K562 (cell line): ENCODE results near the gene SNCB. TPM values are rescaled to one million over a fixed set of nuclear protein-coding genes. Genes with fewer than 3 reads are reported as not detected.

Experiments used
- ATAC-seq: fragments of 200-7000 bp; cut with Tn5 transposase; 3 replicates; pipeline ENCODE4 v1.9.1; 2020; ENCODE audit warnings: moderate library complexity
- BruUV-seq: library from RNA; stranded (reverse); fragments of 400-500 nt; replicated peaks from 2 replicates; lab custom pipeline; 2021; lab: Mats Ljungman, UMichigan
- CTCF ChIA-PET: fragments of 300-600 bp; formaldehyde crosslinking; extraction: SDS; loops from one replicate; lab custom pipeline; 2021; ENCODE audit warnings: low intra/inter-chr PET ratio; lab: Yijun Ruan, JAX
- POLR2A ChIA-PET: fragments of 300-600, 350-650 bp; sonication (Branson Sonifier 250); formaldehyde crosslinking; extraction: SDS; loops from one replicate; lab custom pipeline; 2021; ENCODE audit warnings: antibody characterized with exemption, inconsistent platforms; lab: Yijun Ruan, JAX
- DNase-seq, 4 experiments: peaks; one replicate each; pipeline versions ENCODE4 v3.0.0 to v3.0.0-alpha.2; 2011 to 2018; ENCODE audit warnings: low spot score in 3 of 4, mixed read lengths in 3 of 4; ENCODE audit errors: extremely low read depth in 1 of 4
- FAIRE-seq: peaks from 2 replicates; lab custom pipeline; 2011; peaks lifted over from hg19 to GRCh38; lab: Jason Lieb, UNC
- H2AFZ ChIP-seq: 2 replicates; pipeline ENCODE4 v1.6.0; 2011; ENCODE audit warnings: low read depth, low read length, control low read depth, inconsistent platforms
- H3K27ac ChIP-seq: fragments of 200-600 bp; 3 replicates; pipeline ENCODE4 v1.8.0; 2011; ENCODE audit warnings: low read depth, mild to moderate bottlenecking, control low read depth, inconsistent platforms, low read length, moderate library complexity, mixed read lengths; ENCODE audit errors: extremely low read depth
- H3K27me3 ChIP-seq, 2 experiments: fragments of 300-600 bp in 1 of 2; 2 replicates in 1 of 2; 3 replicates in 1 of 2; pipeline versions ENCODE4 v1.6.0 to v1.8.0; 2011; ENCODE audit warnings: inconsistent platforms in 2 of 2, low read length in 2 of 2, mild to moderate bottlenecking in 1 of 2, mixed read lengths in 1 of 2, moderate library complexity in 1 of 2; ENCODE audit not compliant: control insufficient read depth in 2 of 2, insufficient read depth in 2 of 2
- H3K36me3 ChIP-seq: fragments of 300-600 bp; 3 replicates; pipeline ENCODE4 v1.8.0; 2011; ENCODE audit warnings: mild to moderate bottlenecking, low read length, inconsistent platforms; ENCODE audit not compliant: control insufficient read depth, insufficient read depth
- H3K4me1 ChIP-seq, 2 experiments: fragments of 200-600 bp in 1 of 2; replicated peaks in 1 of 2; 2 replicates in 1 of 2; 3 replicates in 1 of 2; pipeline versions ENCODE4 v1.5.1 to v1.8.0; 2011; ENCODE audit warnings: inconsistent platforms in 2 of 2, low read length in 2 of 2, mild to moderate bottlenecking in 1 of 2, mixed read lengths in 1 of 2, moderate library complexity in 1 of 2; ENCODE audit not compliant: control insufficient read depth in 2 of 2, insufficient read depth in 2 of 2
- H3K4me2 ChIP-seq: 2 replicates; pipeline ENCODE4 v1.6.1; 2011; ENCODE audit warnings: low read length, control low read depth, inconsistent platforms, mixed read lengths; ENCODE audit not compliant: insufficient read depth
- H3K4me3 ChIP-seq: fragments of 200-600 bp; sonication (generic), shearing (Covaris generic); 2 replicates; pipeline ENCODE4 v1.5.1; 2016; ENCODE audit warnings: control low read depth, inconsistent platforms
- H3K79me2 ChIP-seq: fragments of 200-600 bp; 3 replicates; pipeline ENCODE4 v1.8.0; 2011; ENCODE audit warnings: low read length, inconsistent platforms; ENCODE audit not compliant: control insufficient read depth, insufficient read depth
- H3K9ac ChIP-seq, 2 experiments: 2 replicates each; pipeline versions ENCODE4 v1.6.0 to v1.6.1; 2011; ENCODE audit warnings: low read depth in 2 of 2, low read length in 2 of 2, control low read depth in 1 of 2, inconsistent platforms in 1 of 2, mild to moderate bottlenecking in 1 of 2, mixed read lengths in 1 of 2; ENCODE audit not compliant: insufficient read depth in 1 of 2
- H3K9me1 ChIP-seq: one replicate; pipeline ENCODE4 v1.6.0; 2011; ENCODE audit warnings: inconsistent platforms, mild to moderate bottlenecking, low read length, moderate library complexity; ENCODE audit not compliant: control insufficient read depth, insufficient read depth
- H3K9me3 ChIP-seq: replicated peaks from 2 replicates; pipeline ENCODE4 v1.5.1; 2011; ENCODE audit warnings: low read depth, low read length, inconsistent platforms; ENCODE audit not compliant: control insufficient read depth, insufficient read depth
- H4K20me1 ChIP-seq: replicated peaks from 2 replicates; pipeline ENCODE4 v1.6.1; 2011; ENCODE audit warnings: low read length, inconsistent platforms, mixed read lengths; ENCODE audit not compliant: control insufficient read depth, insufficient read depth
- FOSL1 ChIP-seq: fragments of 200-800 bp; sonication (Bioruptor generic); conservative IDR thresholded peaks from 2 replicates; pipeline ENCODE4 v1.6.1; 2016; ENCODE audit warnings: missing genetic modification characterization, missing compliant biosample characterization
- MAFF ChIP-seq: IDR thresholded peaks from 2 replicates; pipeline ENCODE4 v1.6.1; 2012; ENCODE audit warnings: low read length, improper control_type of control experiment
- MAFK ChIP-seq: IDR thresholded peaks from 2 replicates; pipeline ENCODE4 v1.6.1; 2011; ENCODE audit warnings: low read length, improper control_type of control experiment
- MEIS2 ChIP-seq: fragments of 450-650 bp; IDR thresholded peaks from 2 replicates; pipeline ENCODE4 v1.6.1; 2014; ENCODE audit warnings: mild to moderate bottlenecking; ENCODE audit not compliant: partially characterized antibody
- PKNOX1 ChIP-seq: fragments of 450-650 bp; IDR thresholded peaks from 2 replicates; pipeline ENCODE4 v1.6.1; 2016
- RREB1 ChIP-seq: fragments of 250-450 bp; sonication (Bioruptor Pico); IDR thresholded peaks from 2 replicates; pipeline ENCODE4 v1.4.0; 2020
- SAP30 ChIP-seq: fragments of 200-600 bp; sonication (generic); IDR thresholded peaks from 2 replicates; pipeline ENCODE4 v1.6.1; 2012; ENCODE audit warnings: borderline replicate concordance, low read depth, mild to moderate bottlenecking, moderate library complexity, low read length, control low read depth, inconsistent platforms; ENCODE audit not compliant: insufficient read depth, poor library complexity, severe bottlenecking
- SMARCE1 ChIP-seq: fragments of 450-650 bp; IDR thresholded peaks from 2 replicates; pipeline ENCODE4 v1.7.1; 2016; ENCODE audit warnings: mild to moderate bottlenecking
- SMC3 ChIP-seq: conservative IDR thresholded peaks from 2 replicates; pipeline ENCODE4 v1.6.1; 2011; ENCODE audit warnings: low read depth, low read length, improper control_type of control experiment; ENCODE audit not compliant: insufficient read depth
- ZNF592 ChIP-seq: fragments of 450-650 bp; IDR thresholded peaks from 2 replicates; pipeline ENCODE4 v1.6.1; 2017; ENCODE audit warnings: antibody characterized with exemption, mild to moderate bottlenecking
- WGBS: fragments of 100-300 bp; shearing (Covaris generic); methylation state at CpG from one replicate; pipeline ENCODE4 v1.1.6; 2016; ENCODE audit warnings: low coverage, mixed read lengths; ENCODE audit not compliant: insufficient coverage; ENCODE audit errors: missing lambda C conversion rate; 5-methylcytosine and 5-hydroxymethylcytosine counted together
- in situ Hi-C: fragments of 300-500 bp; cut with MboI; formaldehyde crosslinking; loops from 4 replicates; pipeline ENCODE4 v1.15.0; 2018; ENCODE audit warnings: inconsistent platforms, mixed read lengths
- intact Hi-C: fragments of 100-400 bp; cut with micrococcal nuclease; formaldehyde crosslinking; loops from 2 replicates; pipeline ENCODE4 v1.14.2; 2022
- polyA plus RNA-seq, 8 experiments: library from polyadenylated mRNA; depleted of rRNA in 4 of 8; stranded (reverse) in 5 of 8; unstranded in 3 of 8; fragments of >200 nt; fragmentation: Nextera tagmentation in 2 of 8; fragmentation: Illumina TruSeq in 1 of 8; extraction: Ambion mirVana in 2 of 8; extraction: Trizol in 1 of 8; gene quantifications; 2 replicates each; pipeline versions ENCODE4 v1.2.1 to v1.2.3, GENCODE V29; 2011 to 2014; ENCODE audit warnings: inconsistent platforms in 1 of 8, missing spikeins in 1 of 8
- total RNA-seq, 7 experiments: library from RNA; depleted of rRNA in 6 of 7; stranded (reverse); fragments of >200 nt in 6 of 7; fragmentation: Illumina TruSeq in 2 of 7; extraction: Trizol in 2 of 7; gene quantifications; 2 replicates each; pipeline versions ENCODE4 v1.2.1 to v1.2.3, GENCODE V29; 2011 to 2021; ENCODE audit warnings: low replicate concordance in 1 of 7

The SNCB gene
- total and polyA plus RNA-seq, 9 of the 15 experiments (the other 6 are each of a cell fraction or from before 2014, with no cell fraction given): not detected

- H3K27ac ChIP-seq: peak overlapping the region; percentile 45
- 17% methylated on average over 10 of the region's 10 CpGs for WGBS
- peak; percentile 74 to 84 (median 80) for DNase-seq
- intact Hi-C loops: no loop called here
- in situ Hi-C loops: no loop called here
- BruUV-seq: no TSS peak
- no peaks in the 10 kb centered on the region for H3K79me2 ChIP-seq
- no peaks in the 10 kb centered on the region for H3K9me3 ChIP-seq
- peaks cover 11 to 18% of the 10 kb centered on the region in 2 experiments for H3K27me3 ChIP-seq
- peak overlapping the region; percentile 84 for H2AFZ ChIP-seq
- no peaks in the 10 kb centered on the region for H3K9me1 ChIP-seq
- no peaks in the 10 kb centered on the region for H4K20me1 ChIP-seq
- ChIA-PET POLR2A (interaction anchor here (0.6 to 1.7 kb wide), 6 partner anchors 13 to 437 kb away, joined by 3 to 6 read pairs (median 4); partner anchors contain the start of gene TSPAN17), CTCF (interaction anchor here (0.7 kb wide), 1 partner anchor 525 kb away, joined by 4 read pairs; no protein-coding TSS in a partner anchor)
- H3K4me2 ChIP-seq: peak overlapping the region; percentile 30; the same call in 1 of the 2 replicates
- H3K36me3 ChIP-seq: no peaks in the 10 kb centered on the region
- peak; percentile 96 for FAIRE-seq
- H3K4me3 ChIP-seq: no peak overlapping the region
- ATAC-seq: peak; percentile 87
- H3K4me1 ChIP-seq: peaks cover 18 to 35% of the 10 kb centered on the region in 2 experiments
- peak overlapping the region; percentile 23 to 76; a peak in 2 of 4 replicates for H3K9ac ChIP-seq
- TF ChIP-seq SMC3: no peak
- TF ChIP-seq SMARCE1: peak; percentile 15; the same call in 1 of the 2 replicates
- no peak for TF ChIP-seq RREB1 (CRISPR knock-in tag)
- 0 out of 2 replicates have a peak, but pooled peaks have one; percentile 60 for TF ChIP-seq FOSL1
- no peak for TF ChIP-seq SAP30
- TF ChIP-seq MAFF: peak; percentile 87
- peak; percentile 22 for TF ChIP-seq MEIS2
- TF ChIP-seq PKNOX1: peak; percentile 18; the same call in 1 of the 2 replicates
- peak; percentile 87 for TF ChIP-seq MAFK
- peak; percentile 26 for TF ChIP-seq ZNF592
Measured at GRCh38 chr5:176676361-176676824, 46.1 kb upstream of the SNCB start.
